ENCODE results near the gene MYO7B.

The MYO7B gene
- 0.09 to 0.12 reads per million in 2 experiments for total RNA-seq

- DNase-seq (ENCODE audit: low read depth), result no peak
Measured at GRCh38 chr2:127535422-127535901, at the start of gene MYO7B. Gene MYO7B, plus strand, starts transcription at chr2:127535683. Its CDS starts 24,040 bp downstream, at chr2:127559723.

- no peak for DNase-seq (ENCODE audit: low read depth)
Measured at GRCh38 chr2:127485694-127486071, 49.8 kb upstream of the MYO7B start.

GRCh38 chr2:127486247-127487058 lies 49.0 kb upstream of the MYO7B start:
- no peak for DNase-seq (ENCODE audit: low read depth)

GRCh38 chr2:127490283-127490682 lies 45.2 kb upstream of the MYO7B start:
- DNase-seq (ENCODE audit: low read depth), result no peak

GRCh38 chr2:127498386-127498785 lies 37.1 kb upstream of the MYO7B start:
- DNase-seq (ENCODE audit: low read depth), result no peak

- no peak for DNase-seq (ENCODE audit: low read depth)
Measured at GRCh38 chr2:127503491-127503890, 32.0 kb upstream of the MYO7B start.

- no peak for DNase-seq (ENCODE audit: low read depth)
Measured at GRCh38 chr2:127504552-127505430, 30.7 kb upstream of the MYO7B start.

GRCh38 chr2:127506510-127506909 lies 29.0 kb upstream of the MYO7B start:
- DNase-seq (ENCODE audit: low read depth), result no peak

GRCh38 chr2:127508023-127508630 lies 27.4 kb upstream of the MYO7B start:
- no peak for DNase-seq (ENCODE audit: low read depth)

GRCh38 chr2:127508631-127509034 lies 26.9 kb upstream of the MYO7B start:
- no peak for DNase-seq (ENCODE audit: low read depth)

GRCh38 chr2:127510073-127510472 lies 25.4 kb upstream of the MYO7B start:
- DNase-seq (ENCODE audit: low read depth), result no peak

GRCh38 chr2:127511090-127511695 lies 24.3 kb upstream of the MYO7B start:
- DNase-seq (ENCODE audit: low read depth), result no peak

GRCh38 chr2:127511917-127512316 lies 23.6 kb upstream of the MYO7B start:
- DNase-seq (ENCODE audit: low read depth), result no peak

GRCh38 chr2:127512362-127512761 lies 23.1 kb upstream of the MYO7B start:
- DNase-seq (ENCODE audit: low read depth), result no peak

GRCh38 chr2:127514076-127514475 lies 21.4 kb upstream of the MYO7B start:
- no peak for DNase-seq (ENCODE audit: low read depth)

- DNase-seq (ENCODE audit: low read depth), result no peak
Measured at GRCh38 chr2:127514485-127514884, 21.0 kb upstream of the MYO7B start.

GRCh38 chr2:127515383-127515915 lies 20.0 kb upstream of the MYO7B start:
- DNase-seq (ENCODE audit: low read depth), result no peak

GRCh38 chr2:127516041-127516762 lies 19.3 kb upstream of the MYO7B start:
- no peak for DNase-seq (ENCODE audit: low read depth)

- DNase-seq (ENCODE audit: low read depth), result no peak
Measured at GRCh38 chr2:127517465-127517864, 18.0 kb upstream of the MYO7B start.

GRCh38 chr2:127520424-127520823 lies 15.1 kb upstream of the MYO7B start:
- no peak for DNase-seq (ENCODE audit: low read depth)
